GM19023 (cell line): ENCODE measurements around the gene NEK10.
A peak's percentile ranks its signal among the peaks of the same experiment; 100 is the strongest.

Source experiments
- ATAC-seq: cut with Tn5 transposase; IDR thresholded peaks from one replicate; pipeline ENCODE4 v1.9.1; 2021; ENCODE audit warnings: mild to moderate bottlenecking, moderate library complexity; ENCODE audit not compliant: unreplicated experiment

NEK10 gene

DNA sequence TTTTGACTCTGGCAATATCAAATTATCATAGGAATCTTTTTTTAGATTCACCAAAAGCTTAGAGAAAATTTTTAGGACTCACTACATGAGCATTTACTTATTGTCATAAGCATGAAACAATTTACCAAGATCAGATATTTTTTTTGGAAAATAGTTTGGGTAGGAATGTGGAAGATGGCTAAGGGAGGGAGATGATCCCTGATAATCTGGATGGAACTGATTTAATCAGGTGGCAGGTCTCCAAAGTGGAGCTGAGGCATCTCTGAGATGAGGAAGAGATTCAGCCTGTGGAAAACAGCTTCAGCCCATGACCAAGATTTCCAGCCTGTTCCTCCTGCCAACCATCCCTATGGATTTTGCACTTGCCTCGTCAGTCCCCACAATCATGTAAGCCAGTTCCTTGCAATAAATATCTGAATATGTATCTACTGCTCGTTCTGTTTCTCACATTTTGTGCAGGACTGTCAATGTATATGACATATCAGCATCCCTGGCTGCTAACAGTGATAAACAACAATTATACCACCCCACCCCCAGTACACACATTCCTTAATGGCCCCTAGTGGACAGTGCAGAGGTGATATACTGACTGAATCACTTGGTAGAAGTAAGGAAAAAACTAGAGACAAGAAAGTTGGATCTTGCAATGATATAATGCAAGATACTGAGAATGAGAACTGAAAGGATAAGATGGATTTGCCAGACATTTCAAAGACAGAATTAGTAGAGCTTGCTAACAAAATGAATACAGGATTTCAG, 183.8 kb downstream of the NEK10 start:
- ATAC-seq = no peak

DNA sequence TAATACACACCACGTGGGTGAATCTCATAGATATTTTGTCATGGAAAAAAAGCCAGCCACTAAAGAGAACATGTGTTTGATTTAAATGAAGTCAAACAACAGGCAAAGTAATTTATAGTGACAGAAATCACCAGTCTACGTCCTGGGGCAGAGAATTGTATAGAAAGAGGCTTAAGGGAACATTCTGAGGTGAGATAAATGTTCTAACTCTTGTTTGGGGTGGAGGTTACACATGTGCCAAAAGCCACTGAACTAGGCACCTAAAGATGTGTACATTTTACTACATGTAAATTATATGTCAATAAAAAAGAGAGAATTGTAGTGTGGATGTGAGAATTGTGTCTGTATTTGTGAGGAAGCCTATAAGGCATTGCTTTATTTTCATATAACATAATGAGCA, 184.9 kb downstream of the NEK10 start:
- no peak for ATAC-seq

DNA sequence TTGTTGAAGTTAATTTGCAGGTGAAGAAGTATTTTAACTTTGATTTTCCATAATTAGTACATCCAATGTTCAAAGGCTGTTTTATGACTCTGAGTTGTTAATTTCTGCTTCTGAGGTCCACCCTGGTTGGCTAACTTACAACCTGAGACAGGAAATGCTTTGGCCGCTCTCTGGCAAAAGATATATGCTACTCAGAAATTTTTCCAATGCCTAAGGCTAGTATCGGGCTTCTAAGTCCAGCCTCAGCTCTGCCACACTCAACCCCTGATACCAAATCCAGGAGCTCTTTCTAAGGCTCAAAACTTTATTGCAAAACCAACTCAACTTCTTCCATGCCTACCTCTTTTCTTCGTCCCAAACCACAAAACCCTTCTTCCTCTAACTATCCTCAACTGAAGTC, 192.9 kb downstream of the NEK10 start:
- ATAC-seq = no peak

- no peak for ATAC-seq
Observed at GRCh38 chr3:27174530-27174929, 194.7 kb downstream of the NEK10 start.

GRCh38 chr3:27171113-27171512, 198.1 kb downstream of the NEK10 start:
- peak; percentile 84 for ATAC-seq

GRCh38 chr3:27166888-27167287, 202.3 kb downstream of the NEK10 start:
- ATAC-seq = no peak

DNA sequence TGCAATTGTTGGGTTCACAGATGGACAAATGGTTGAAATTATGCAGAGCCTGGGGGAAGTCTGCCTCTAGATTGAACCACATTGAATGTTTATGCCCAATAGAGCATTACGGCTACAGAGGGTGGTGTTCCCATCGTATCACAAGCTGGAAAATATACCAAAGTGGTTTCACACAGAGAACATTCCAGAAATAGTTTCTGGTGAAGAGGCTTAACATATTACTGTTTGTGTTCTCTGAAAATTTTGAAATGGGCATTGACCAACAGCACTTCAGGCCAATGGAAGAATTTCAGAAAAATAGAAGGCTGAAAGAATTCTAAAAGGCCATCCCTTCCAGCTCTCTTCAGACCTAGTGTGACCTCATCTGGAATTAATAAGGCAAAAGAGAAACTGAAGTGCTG, 203.9 kb downstream of the NEK10 start:
- ATAC-seq = no peak

DNA sequence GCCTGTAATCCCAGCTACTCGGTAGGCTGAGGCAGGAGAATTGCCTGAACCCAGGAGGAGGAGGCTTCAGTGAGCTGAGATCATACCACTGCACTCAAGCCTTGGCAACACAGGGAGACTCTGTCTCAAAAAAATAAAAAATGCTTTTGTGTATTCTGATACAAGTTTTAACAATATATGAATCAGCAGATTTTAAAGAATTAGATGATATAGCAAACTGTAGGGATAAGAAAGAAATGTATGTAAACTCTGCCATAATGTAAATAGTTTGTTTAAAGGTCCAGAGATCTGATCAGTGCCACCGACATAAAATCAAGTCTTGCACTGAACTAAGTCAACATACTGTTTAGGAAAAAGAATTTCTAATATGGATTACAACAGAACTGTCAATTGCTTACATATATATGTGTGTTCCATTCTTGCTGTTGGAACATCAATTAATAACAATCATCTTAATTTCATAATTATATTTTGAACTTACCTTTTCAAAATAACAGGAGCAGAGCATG, 208.3 kb downstream of the NEK10 start:
- ATAC-seq = no peak

GRCh38 chr3:27160146-27160545, 209.0 kb downstream of the NEK10 start:
- ATAC-seq = no peak

DNA sequence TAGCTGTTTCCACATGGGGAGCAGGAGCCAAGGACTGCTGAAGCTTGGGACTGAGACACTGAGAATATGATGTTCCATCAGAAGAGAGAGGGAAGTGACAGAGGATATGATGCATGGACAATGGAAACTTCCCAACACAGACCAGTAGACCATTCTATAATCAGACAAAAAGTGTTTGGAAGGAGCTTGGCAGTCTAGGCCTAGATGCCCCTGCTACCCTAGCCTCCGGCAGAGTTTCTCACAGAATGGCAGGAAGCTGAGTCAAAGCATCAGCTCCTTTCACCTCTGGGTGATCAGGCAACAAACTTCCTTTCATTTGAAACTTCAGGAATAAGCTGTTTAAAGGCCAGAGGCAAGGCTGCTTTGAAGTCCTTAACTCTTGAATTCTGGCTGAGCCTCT, 222.0 kb downstream of the NEK10 start:
- no peak for ATAC-seq

GRCh38 chr3:27146786-27147185, 222.4 kb downstream of the NEK10 start:
- no peak for ATAC-seq

DNA sequence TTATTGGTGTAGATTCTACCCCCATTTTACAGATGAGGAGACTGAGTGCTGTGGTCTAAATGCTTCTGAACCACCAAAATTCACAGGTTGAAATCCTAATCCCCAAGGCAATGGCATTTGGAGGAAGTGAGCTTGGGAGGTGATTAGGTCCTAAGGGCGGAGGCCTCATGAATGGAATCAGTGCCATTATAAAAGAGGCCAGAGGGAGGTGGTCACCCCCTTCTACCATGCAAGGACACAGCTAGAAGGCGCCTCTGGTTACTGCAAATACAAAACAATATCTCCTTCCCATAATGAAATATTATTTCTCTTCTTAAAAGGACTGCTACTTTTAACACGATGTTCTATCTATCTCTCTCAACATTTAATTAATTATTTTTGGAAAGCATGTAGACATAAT, 223.5 kb downstream of the NEK10 start:
- no peak for ATAC-seq

- no peak for ATAC-seq
Observed at GRCh38 chr3:27141668-27142067, 227.5 kb downstream of the NEK10 start.

DNA sequence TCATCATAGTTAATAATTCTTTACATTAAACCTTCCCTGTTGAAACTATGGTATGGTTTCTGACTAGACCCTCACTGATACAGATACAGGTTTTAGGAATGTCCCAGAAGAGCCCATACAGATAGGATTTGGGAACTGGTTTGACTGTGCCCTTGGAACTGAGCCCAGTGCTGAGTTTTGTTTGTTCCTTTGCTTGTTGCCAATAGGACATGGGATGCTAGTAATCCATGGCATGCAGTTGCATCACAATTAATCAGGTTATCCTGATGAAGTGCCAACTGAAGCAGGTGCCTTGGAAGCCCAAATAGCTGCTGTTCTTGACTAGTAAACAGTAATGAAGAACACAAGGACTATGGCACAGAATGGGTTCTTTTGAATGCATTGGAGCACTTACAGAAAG, 230.6 kb downstream of the NEK10 start:
- ATAC-seq = no peak

DNA sequence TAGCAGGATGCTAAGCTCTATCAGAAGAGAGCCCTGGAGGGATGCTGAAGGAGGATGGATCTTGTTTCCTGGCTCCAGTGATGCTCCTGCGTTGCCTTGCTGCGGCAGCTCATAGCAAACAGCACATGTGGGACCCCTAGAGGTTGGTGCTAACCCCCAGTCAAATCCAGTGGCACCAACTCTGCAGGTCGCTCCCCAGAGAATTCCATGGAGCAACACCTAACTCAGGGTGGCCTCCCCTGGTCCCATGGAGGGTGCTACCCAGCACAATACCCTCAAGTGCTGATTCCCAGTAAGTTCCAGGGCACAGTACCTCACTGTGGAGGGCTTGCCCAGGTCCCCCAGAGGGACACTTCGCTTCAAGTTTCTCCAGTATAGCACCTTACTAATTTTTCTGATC, 231.2 kb downstream of the NEK10 start:
- ATAC-seq = no peak

GRCh38 chr3:27134171-27134796, 234.9 kb downstream of the NEK10 start:
- ATAC-seq = peak; percentile 99

GRCh38 chr3:27133060-27133459, 236.1 kb downstream of the NEK10 start:
- ATAC-seq = no peak

DNA sequence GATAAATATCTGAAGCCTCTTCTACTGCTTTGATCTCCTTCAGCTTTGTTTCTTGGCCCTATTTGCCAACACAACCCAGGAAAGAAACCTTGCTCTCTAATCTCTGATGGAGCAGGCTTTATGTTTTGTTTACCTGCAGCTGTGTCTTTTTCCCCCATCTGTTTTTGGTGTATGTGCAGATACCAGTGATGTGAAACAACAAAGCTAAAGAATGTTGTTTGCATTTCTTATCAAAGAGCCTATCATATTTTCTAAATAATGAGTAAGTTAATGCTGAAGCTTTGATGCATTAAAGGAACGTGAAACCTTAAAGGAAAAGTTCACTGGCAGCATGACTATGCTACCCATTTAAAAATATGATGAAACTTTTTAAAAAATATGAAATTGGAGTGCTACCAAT, 238.4 kb downstream of the NEK10 start:
- ATAC-seq = no peak

- ATAC-seq = no peak
Observed at GRCh38 chr3:27127879-27128278, 241.3 kb downstream of the NEK10 start.

GRCh38 chr3:27127195-27127594, 242.0 kb downstream of the NEK10 start:
- no peak for ATAC-seq

GRCh38 chr3:27125821-27126501, 243.2 kb downstream of the NEK10 start:
- no peak for ATAC-seq

GRCh38 chr3:27119639-27120038, 249.5 kb downstream of the NEK10 start:
- ATAC-seq = no peak
